ENCODE results near the gene RSPH9. TPM values are rescaled to one million over a fixed set of nuclear protein-coding genes. Genes with fewer than 3 reads are reported as not detected.
"Not testable (repeated sequence)": the region's sequence is repeated elsewhere in the genome, so short reads cannot be mapped to it uniquely, and the experiment has no call there.

The RSPH9 gene
- total RNA-seq, 1 experiment from 2014 or later, result not detected

- ChIA-PET POLR2A (ENCODE audit: unreplicated experiment) (no interaction called here), CTCF (no interaction called here)
- DNase-seq (no peak), ATAC-seq (no peak)
- Histone ChIP-seq H3K27ac (ENCODE audit: low read length) (peak overlapping the region; percentile 85), H4K20me1 (ENCODE audit: low read length) (no peaks in the 10 kb centered on the region), H3K36me3 (ENCODE audit: low read depth, low read length) (peaks cover 2% of the 10 kb centered on the region; the same call in 1 of the 2 replicates), H3F3A (ENCODE audit: low read length, unreplicated experiment) (no peaks in the 10 kb centered on the region), H3K9ac (ENCODE audit: low read length) (no peak overlapping the region), H3K79me2 (ENCODE audit: low read length) (peaks cover 34% of the 10 kb centered on the region), H3K27me3 (ENCODE audit: low read length) (no peaks in the 10 kb centered on the region), H3K4me2 (ENCODE audit: low read length) (peak overlapping the region; percentile 98; the same call in 1 of the 2 replicates), H3K9me3 (ENCODE audit: low read length) (no peaks in the 10 kb centered on the region), H2AFZ (ENCODE audit: low read length) (no peak overlapping the region), H3K9me2 (replicated peaks; ENCODE audit: low read length) (no peaks in the 10 kb centered on the region), H3K4me3 (ENCODE audit: low read length) (no peak overlapping the region), H3K4me1 (ENCODE audit: insufficient read depth, low read length) (peaks cover 32% of the 10 kb centered on the region)
- TF ChIP-seq, protein P1, sequence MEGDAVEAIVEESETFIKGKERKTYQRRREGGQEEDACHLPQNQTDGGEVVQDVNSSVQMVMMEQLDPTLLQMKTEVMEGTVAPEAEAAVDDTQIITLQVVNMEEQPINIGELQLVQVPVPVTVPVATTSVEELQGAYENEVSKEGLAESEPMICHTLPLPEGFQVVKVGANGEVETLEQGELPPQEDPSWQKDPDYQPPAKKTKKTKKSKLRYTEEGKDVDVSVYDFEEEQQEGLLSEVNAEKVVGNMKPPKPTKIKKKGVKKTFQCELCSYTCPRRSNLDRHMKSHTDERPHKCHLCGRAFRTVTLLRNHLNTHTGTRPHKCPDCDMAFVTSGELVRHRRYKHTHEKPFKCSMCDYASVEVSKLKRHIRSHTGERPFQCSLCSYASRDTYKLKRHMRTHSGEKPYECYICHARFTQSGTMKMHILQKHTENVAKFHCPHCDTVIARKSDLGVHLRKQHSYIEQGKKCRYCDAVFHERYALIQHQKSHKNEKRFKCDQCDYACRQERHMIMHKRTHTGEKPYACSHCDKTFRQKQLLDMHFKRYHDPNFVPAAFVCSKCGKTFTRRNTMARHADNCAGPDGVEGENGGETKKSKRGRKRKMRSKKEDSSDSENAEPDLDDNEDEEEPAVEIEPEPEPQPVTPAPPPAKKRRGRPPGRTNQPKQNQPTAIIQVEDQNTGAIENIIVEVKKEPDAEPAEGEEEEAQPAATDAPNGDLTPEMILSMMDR (conservative IDR thresholded peaks at IDR 0.05; ENCODE audit: low read depth, low read length), result no peak
- no peak for TF ChIP-seq EZH2 (IDR thresholded peaks at IDR 0.05; ENCODE audit: low read length, unreplicated experiment)
- BruUV-seq (replicated peaks), result no TSS peak
- intact Hi-C loops (cut with micrococcal nuclease), result no loop called here
Measured at GRCh38 chr6:43630980-43631619, 13.7 kb upstream of the RSPH9 start.

GRCh38 chr6:43633002-43633401, 11.8 kb upstream of the RSPH9 start:
- H3K4me2 ChIP-seq (ENCODE audit: low read length); H3F3A ChIP-seq (ENCODE audit: low read length, unreplicated experiment); H2AFZ ChIP-seq (ENCODE audit: low read length); ATAC-seq; H3K36me3 ChIP-seq (ENCODE audit: low read depth, low read length); CTCF ChIA-PET; H4K20me1 ChIP-seq (ENCODE audit: low read length); H3K4me3 ChIP-seq (ENCODE audit: low read length); H3K27me3 ChIP-seq (ENCODE audit: low read length); intact Hi-C loops (cut with micrococcal nuclease); H3K9ac ChIP-seq (ENCODE audit: low read length); H3K27ac ChIP-seq (ENCODE audit: low read length); H3K9me3 ChIP-seq (ENCODE audit: low read length); DNase-seq; BruUV-seq (replicated peaks); H3K9me2 ChIP-seq (replicated peaks; ENCODE audit: low read length); POLR2A ChIA-PET (ENCODE audit: unreplicated experiment): not testable (repeated sequence)
- Histone ChIP-seq H3K79me2 (ENCODE audit: low read length) (peaks cover 35% of the 10 kb centered on the region), H3K4me1 (ENCODE audit: insufficient read depth, low read length) (peaks cover 30% of the 10 kb centered on the region)

DNA sequence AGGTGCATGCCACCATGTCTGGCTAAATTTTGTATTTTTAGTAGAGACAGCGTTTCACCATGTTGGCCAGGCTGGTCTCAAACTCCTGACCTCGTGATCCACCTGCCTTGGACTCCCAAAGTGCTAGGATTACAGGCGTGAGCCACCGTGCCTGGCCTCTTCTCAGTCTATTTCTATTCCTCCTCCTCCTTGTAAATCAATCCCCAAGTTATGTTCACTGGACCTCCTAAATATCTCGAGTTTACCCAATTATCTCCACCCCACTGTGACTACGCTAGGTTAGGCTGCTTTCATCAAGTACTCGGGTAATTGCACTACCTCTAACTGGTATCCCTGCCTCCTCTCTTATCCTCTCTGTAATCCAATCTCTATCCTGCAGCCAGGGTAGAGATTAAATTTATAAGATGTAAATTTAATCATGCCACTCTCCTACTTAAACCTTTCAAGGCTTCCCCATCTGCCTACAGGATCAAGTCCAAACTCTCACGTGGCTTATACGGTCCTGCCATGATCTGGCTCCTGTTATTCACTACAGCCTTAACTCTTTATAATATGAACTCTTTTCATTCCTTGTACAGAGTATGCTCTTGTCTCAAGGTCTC, 10.0 kb upstream of the RSPH9 start:
- Histone ChIP-seq H3K9me3 (ENCODE audit: low read length) (no peaks in the 10 kb centered on the region), H3K9ac (ENCODE audit: low read length) (peak overlapping the region; percentile 88; the same call in 1 of the 2 replicates), H3K9me2 (replicated peaks; ENCODE audit: low read length) (no peaks in the 10 kb centered on the region), H3K4me3 (ENCODE audit: low read length) (no peak overlapping the region), H3K4me2 (ENCODE audit: low read length) (peak overlapping the region; percentile 95), H2AFZ (ENCODE audit: low read length) (peak overlapping the region; percentile 93), H4K20me1 (ENCODE audit: low read length) (peaks cover 4% of the 10 kb centered on the region; the same call in 1 of the 2 replicates), H3K27ac (ENCODE audit: low read length) (no peak overlapping the region), H3K4me1 (ENCODE audit: insufficient read depth, low read length) (peaks cover 33% of the 10 kb centered on the region), H3K79me2 (ENCODE audit: low read length) (peaks cover 45% of the 10 kb centered on the region), H3K27me3 (ENCODE audit: low read length) (no peaks in the 10 kb centered on the region), H3F3A (ENCODE audit: low read length, unreplicated experiment) (no peaks in the 10 kb centered on the region), H3K36me3 (ENCODE audit: low read depth, low read length) (peaks cover 12% of the 10 kb centered on the region)
- intact Hi-C loops (cut with micrococcal nuclease), result no loop called here
- TF ChIP-seq EZH2phosphoT487 (IDR thresholded peaks at IDR 0.05; ENCODE audit: borderline replicate concordance, low read length) (no peak), EZH2 (IDR thresholded peaks at IDR 0.05; ENCODE audit: low read length, unreplicated experiment) (no peak)
- TF ChIP-seq, protein P1 (conservative IDR thresholded peaks at IDR 0.05; ENCODE audit: low read depth, low read length), result no peak
- no peak for ATAC-seq
- ChIA-PET POLR2A (ENCODE audit: unreplicated experiment) (interaction anchor here (0.6 kb wide), 1 partner anchor 159 kb away, joined by 5 read pairs; no protein-coding TSS in a partner anchor), CTCF (no interaction called here)
- BruUV-seq (replicated peaks), result no TSS peak
- DNase-seq, result no peak

All from PC-3 (cell line).